Measurements from ENCODE around the gene ASPHD2. TPM values are rescaled to one million over a fixed set of nuclear protein-coding genes. Genes with fewer than 3 reads are reported as not detected.

ASPHD2 gene
- total RNA-seq = 1.2 and 1.5 TPM in 2 replicates

GRCh38 chr22:26428515-26429457 is at the start of gene ASPHD2:
Gene ASPHD2 (plus strand): TSS chr22:26429260. CDS start chr22:26433616, 4,356 bp downstream.

GRCh38 chr22:26483439-26484359 is 54.6 kb downstream of the ASPHD2 start, which contains the start of the genes HPS4 and SRRD:
Gene HPS4 (minus strand): TSS chr22:26483783. CDS start chr22:26481762, 2,021 bp downstream.
Gene SRRD (plus strand): TSS chr22:26483877. CDS start chr22:26483891, 14 bp downstream.

Other genes starting within 250 kb of the ASPHD2 start
- 16.0 and 18.3 TPM in 2 replicates for gene HPS4, start 54.5 kb downstream of the ASPHD2 start, total RNA-seq
- 5.9 and 14.4 TPM in 2 replicates for gene SRRD, start 54.6 kb downstream of the ASPHD2 start, total RNA-seq
- 19.0 and 24.5 TPM in 2 replicates for gene TFIP11, start 83.2 kb downstream of the ASPHD2 start, total RNA-seq
- 14.3 and 14.6 TPM in 2 replicates for gene TPST2, start 160.9 kb downstream of the ASPHD2 start, total RNA-seq
- gene CRYBB1, start 188.8 kb downstream of the ASPHD2 start, total RNA-seq = not detected in 2 replicates
- not detected in 2 replicates for gene CRYBA4, start 192.7 kb downstream of the ASPHD2 start, total RNA-seq
- gene MIAT, start 228.3 kb downstream of the ASPHD2 start, total RNA-seq = 0.15 and 0.17 TPM in 2 replicates

Measured in bronchus fibroblast of lung (primary cell).